RPMI7951 (cell line): ENCODE results near the gene DRC1. TPM values are rescaled to one million over a fixed set of nuclear protein-coding genes. Genes with fewer than 3 reads are reported as not detected.
"Not testable (repeated sequence)": the region's sequence is repeated elsewhere in the genome, so short reads cannot be mapped to it uniquely, and the experiment has no call there.

Experiments
- DNase-seq: peaks from one replicate; pipeline ENCODE4 v3.0.0-alpha.2; 2012; ENCODE audit warnings: low read depth
- total RNA-seq: library from RNA; depleted of rRNA; stranded (reverse); fragments of >200 nt; shearing (Covaris generic); gene quantifications from 2 replicates; pipeline ENCODE4 v1.2.3, GENCODE V29; 2014; rRNA removed

The DRC1 gene
- total RNA-seq, result 0.24 TPM in 1 of 2 replicates, not detected in the other

GRCh38 chr2:26401739-26402541, at the start of gene DRC1:
DRC1 (plus strand) TSS chr2:26401920; CDS start chr2:26401990, 70 bp downstream.
- peak; percentile 83 for DNase-seq

- DNase-seq, result peak; percentile 53
Measured at GRCh38 chr2:26352892-26353291, 48.8 kb upstream of the DRC1 start.

DNA sequence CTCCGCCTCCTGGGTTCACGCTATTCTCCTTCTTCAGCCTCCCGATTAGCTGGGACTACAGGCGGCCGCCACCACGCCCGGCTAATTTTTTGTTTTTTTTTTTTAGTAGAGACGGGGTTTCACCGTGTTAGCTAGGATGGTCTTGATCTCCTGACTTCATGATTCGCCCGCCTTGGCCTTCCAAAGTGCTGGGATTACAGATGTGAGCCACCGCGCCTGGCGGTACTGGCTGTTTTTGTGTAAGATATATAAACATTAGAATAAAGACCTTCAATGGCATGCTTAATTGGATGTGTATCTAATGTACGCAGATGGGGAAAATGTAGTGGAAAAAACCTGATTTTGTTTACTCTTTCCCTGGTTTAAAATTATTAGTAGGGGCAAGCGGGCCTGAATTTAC, 47.3 kb upstream of the DRC1 start:
- not testable (repeated sequence) for DNase-seq

GRCh38 chr2:26355038-26355995, 46.4 kb upstream of the DRC1 start:
- peak; percentile 94 for DNase-seq

GRCh38 chr2:26356111-26356510, 45.6 kb upstream of the DRC1 start:
- DNase-seq, result no peak

GRCh38 chr2:26356771-26357170, 44.9 kb upstream of the DRC1 start:
- DNase-seq, result no peak

DNA sequence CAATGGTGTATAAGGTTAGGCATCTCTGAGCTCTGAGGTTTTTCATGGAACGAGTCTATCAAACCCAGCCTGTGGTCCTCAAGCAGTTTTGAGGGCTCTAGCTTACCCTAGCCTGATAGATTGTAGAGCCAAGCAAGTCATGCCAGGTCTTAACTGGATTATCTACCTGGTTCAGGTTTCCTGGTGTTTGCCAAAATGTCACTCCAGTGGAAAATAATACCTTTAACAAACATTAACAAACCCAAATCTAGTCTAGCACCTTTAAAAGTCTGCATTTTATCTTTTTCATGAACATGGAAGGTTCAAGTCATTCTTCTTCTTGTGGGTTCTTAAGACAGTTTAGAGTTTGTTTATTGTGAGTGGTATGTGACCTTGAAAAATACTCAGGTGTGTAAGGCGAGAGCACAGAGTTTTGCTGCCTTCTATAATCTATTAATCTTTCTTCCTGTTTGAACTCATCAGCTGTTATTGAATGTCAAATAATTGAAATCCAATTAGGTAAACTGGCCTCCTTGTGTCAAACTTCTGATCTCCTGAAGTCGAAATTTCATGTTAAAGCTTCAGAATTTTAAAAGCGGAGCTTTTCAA, 41.7 kb upstream of the DRC1 start:
- no peak for DNase-seq

- peak; percentile 9 for DNase-seq
Measured at GRCh38 chr2:26363323-26363722, 38.4 kb upstream of the DRC1 start.

GRCh38 chr2:26363958-26364357, 37.8 kb upstream of the DRC1 start:
- DNase-seq, result no peak

DNA sequence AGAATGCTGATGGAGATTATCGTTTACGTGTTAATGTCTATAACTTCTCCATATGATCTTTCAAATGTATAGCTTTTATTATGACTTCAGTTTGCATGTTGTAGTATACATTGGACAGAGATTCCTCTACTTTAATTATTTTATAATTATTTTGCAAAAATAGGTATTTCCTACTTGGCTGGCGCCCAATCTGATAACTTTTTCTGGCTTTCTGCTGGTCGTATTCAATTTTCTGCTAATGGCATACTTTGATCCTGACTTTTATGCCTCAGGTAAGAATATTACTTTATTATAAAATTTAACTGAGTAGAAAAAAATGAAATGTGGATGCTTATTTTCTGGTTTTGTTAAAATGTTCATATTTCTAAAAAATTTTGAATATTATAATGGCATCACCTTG, 37.1 kb upstream of the DRC1 start:
- no peak for DNase-seq

GRCh38 chr2:26366957-26367356, 34.8 kb upstream of the DRC1 start:
- DNase-seq, result no peak

GRCh38 chr2:26369664-26370063, 32.1 kb upstream of the DRC1 start:
- not testable (repeated sequence) for DNase-seq

DNA sequence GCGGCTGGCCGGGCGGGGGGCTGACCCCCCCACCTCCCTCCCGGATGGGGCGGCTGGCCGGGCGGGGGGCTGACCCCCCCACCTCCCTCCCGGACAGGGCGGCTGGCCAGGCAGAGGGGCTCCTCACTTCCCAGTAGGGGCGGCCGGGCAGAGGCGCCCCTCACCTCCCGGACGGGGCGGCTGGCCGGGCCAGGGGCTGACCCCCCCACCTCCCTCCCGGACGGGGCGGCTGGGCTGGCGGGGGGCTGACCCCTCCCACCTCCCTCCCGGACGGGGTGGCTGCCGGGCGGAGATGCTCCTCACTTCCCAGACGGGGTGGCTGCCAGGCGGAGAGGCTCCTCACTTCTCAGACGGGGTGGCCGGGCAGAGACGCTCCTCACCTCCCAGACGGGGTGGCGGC, 30.8 kb upstream of the DRC1 start:
- not testable (repeated sequence) for DNase-seq

GRCh38 chr2:26376799-26377198, 24.9 kb upstream of the DRC1 start:
- DNase-seq, result no peak

GRCh38 chr2:26380281-26380680, 21.4 kb upstream of the DRC1 start:
- no peak for DNase-seq

GRCh38 chr2:26382564-26382963, 19.2 kb upstream of the DRC1 start:
- DNase-seq, result no peak

- DNase-seq, result peak; percentile 11
Measured at GRCh38 chr2:26384183-26384582, 17.5 kb upstream of the DRC1 start.

GRCh38 chr2:26384597-26384996, 17.1 kb upstream of the DRC1 start:
- no peak for DNase-seq

DNA sequence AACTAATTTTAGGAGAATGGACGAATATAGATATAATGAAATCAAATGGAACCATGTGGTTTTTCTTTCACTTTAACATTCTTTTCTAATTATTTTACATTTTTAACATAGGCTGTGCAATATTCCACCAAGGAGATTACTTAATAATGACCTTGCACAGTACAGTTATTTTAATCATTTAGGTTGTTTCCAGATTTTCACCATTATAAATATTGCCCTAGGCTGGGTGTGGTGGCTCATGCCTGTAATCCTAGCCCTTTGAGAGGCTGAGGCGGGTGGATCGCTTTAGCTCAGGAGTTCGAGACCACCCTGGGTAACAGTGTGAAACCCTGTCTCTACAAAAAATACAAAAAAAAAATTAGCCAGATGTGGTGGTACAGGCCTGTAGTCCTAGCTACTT, 14.5 kb upstream of the DRC1 start:
- DNase-seq, result no peak

DNA sequence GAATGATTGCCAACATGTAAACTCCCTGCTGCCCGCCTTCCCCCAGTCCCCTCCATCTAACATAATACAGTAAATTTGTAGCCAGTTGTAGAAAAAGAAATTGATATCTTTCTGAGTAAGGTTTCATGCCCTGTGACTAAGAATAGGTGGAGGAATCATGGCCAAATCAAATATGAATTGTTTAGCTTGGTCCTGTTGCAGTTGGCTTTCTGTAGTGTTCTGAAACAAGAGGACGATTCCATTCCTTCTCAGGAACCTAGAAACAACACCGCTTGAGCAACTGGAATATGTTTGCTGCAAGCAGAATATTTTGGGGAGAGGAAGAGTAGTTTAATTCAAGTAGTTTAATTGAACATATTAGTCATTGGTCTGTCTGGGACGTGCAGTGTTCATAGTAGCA, 7.0 kb upstream of the DRC1 start:
- no peak for DNase-seq

GRCh38 chr2:26395394-26395793, 6.3 kb upstream of the DRC1 start:
- DNase-seq, result no peak

DNA sequence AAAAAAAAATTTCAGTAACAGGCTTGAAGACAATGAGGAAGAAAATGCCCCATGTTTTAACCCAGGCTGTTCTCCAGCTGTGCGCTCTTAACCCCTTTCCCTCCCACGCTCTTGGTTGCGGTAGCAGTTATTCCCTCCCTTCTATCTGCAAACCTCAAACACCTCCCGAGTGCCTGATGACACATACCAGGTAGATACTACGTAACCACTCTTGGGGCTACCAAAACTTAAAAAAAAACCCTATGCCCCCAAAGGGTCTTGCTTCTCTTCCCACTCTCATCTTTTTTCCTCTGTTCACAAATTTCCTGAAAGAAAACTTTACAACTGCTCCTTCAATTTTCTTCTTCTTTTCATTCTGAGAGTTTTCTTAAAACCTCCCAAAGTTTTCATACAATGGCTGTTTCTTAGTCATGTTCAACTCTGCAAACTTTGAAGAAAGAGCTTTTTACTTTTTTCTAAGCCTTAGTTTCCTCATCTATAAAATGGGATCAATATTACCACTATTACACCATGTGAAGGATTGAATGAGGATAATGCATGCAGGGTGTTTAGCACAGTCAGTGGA, 4.9 kb upstream of the DRC1 start:
- no peak for DNase-seq
